ENCODE results near the gene CLDN20.

DNA sequence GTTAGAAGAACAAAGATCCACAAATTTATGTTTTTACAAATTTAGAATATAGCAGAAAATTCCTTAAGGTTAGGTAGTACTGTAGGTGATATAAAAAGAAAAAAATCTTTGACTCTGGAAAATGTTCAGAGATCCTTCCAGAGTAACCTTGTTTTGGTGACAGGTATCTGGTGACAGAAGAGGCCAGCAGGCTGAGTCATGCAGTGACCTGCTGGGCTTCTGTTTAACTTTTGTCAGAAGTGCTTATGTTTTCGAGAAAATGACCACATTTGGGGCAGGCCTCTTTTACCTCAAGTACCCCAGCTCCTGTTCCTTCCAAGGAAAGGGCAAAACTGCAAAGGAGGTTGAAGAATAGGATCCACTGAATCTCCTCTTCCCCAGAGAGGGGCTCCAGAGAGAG is 10.5 kb upstream of the CLDN20 start:
- TF ChIP-seq, protein P1, sequence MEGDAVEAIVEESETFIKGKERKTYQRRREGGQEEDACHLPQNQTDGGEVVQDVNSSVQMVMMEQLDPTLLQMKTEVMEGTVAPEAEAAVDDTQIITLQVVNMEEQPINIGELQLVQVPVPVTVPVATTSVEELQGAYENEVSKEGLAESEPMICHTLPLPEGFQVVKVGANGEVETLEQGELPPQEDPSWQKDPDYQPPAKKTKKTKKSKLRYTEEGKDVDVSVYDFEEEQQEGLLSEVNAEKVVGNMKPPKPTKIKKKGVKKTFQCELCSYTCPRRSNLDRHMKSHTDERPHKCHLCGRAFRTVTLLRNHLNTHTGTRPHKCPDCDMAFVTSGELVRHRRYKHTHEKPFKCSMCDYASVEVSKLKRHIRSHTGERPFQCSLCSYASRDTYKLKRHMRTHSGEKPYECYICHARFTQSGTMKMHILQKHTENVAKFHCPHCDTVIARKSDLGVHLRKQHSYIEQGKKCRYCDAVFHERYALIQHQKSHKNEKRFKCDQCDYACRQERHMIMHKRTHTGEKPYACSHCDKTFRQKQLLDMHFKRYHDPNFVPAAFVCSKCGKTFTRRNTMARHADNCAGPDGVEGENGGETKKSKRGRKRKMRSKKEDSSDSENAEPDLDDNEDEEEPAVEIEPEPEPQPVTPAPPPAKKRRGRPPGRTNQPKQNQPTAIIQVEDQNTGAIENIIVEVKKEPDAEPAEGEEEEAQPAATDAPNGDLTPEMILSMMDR (IDR thresholded peaks at IDR 0.05; ENCODE audit: insufficient read depth, low read length), result no peak
- TF ChIP-seq POLR2AphosphoS5 (IDR thresholded peaks at IDR 0.05; ENCODE audit: low read depth) (no peak), GABPA (IDR thresholded peaks at IDR 0.05; ENCODE audit: low read depth) (no peak)

Data from HL-60 (cell line).